Measurements from ENCODE around the gene AXL.
"Not testable (repeated sequence)": the region's sequence is repeated elsewhere in the genome, so short reads cannot be mapped to it uniquely, and the experiment has no call there.

GRCh38 chr19:41204338-41204737, 14.7 kb upstream of the AXL start:
- TF ChIP-seq EZH2phosphoT487 (IDR thresholded peaks at IDR 0.05; ENCODE audit: borderline replicate concordance): not testable (repeated sequence)
- TF ChIP-seq CTCF (conservative IDR thresholded peaks at IDR 0.05; ENCODE audit: low read length): peak; percentile 83

Data from Loucy (cell line).